Measurements from ENCODE around the gene TSC22D4. TPM values are rescaled to one million over a fixed set of nuclear protein-coding genes. Genes with fewer than 3 reads are reported as not detected.

The TSC22D4 gene
- total and polyA plus RNA-seq, 2 experiments from 2014 or later: 14.6 to 24.9 TPM

GRCh38 chr7:100446040-100446439 lies 33.0 kb downstream of the TSC22D4 start:
- no peak for DNase-seq (ENCODE audit: low spot score)
- no peaks in the 10 kb centered on the region for H3K36me3 ChIP-seq (ENCODE audit: insufficient read depth)
- no peak overlapping the region for H3K4me3 ChIP-seq
- Mint-ChIP-seq H3K9me3 (no peaks in the 10 kb centered on the region), H3K4me3 (no peak overlapping the region), H3K4me1 (peaks cover 12% of the 10 kb centered on the region), H3K36me3 (ENCODE audit: low read depth) (no peaks in the 10 kb centered on the region), H3K27me3 (ENCODE audit: insufficient read depth, low read depth, poor library complexity) (peaks cover 21% of the 10 kb centered on the region), H3K27ac (peak overlapping the region; percentile 31; the same call in 1 of the 2 replicates)
- H2AFZ ChIP-seq: no peak overlapping the region
- H3K4me1 ChIP-seq (ENCODE audit: insufficient read depth): no peaks in the 10 kb centered on the region; the same call in 1 of the 2 replicates
- no peak overlapping the region for H3K27ac ChIP-seq (ENCODE audit: low read depth)
- no peaks in the 10 kb centered on the region for H3K9me2 ChIP-seq (ENCODE audit: insufficient read depth)
- no peak overlapping the region for H3K4me2 ChIP-seq
- H4K20me1 ChIP-seq (replicated peaks; ENCODE audit: insufficient read depth): no peaks in the 10 kb centered on the region
- no peak for ATAC-seq
- no peak for TF ChIP-seq ZNF114 (CRISPR knock-in tag; IDR thresholded peaks at IDR 0.05)
- no peak for TF ChIP-seq ETS1 (IDR thresholded peaks at IDR 0.05)
- no peak for TF ChIP-seq EZH2 (IDR thresholded peaks at IDR 0.05; ENCODE audit: low read depth, unreplicated experiment)
- no peak for TF ChIP-seq REST (IDR thresholded peaks at IDR 0.05; ENCODE audit: unreplicated experiment)
- no peak for TF ChIP-seq CTCF (conservative IDR thresholded peaks at IDR 0.05; ENCODE audit: low read depth in 2 of 2)
- no peak for TF ChIP-seq ZNF462 (CRISPR knock-in tag; IDR thresholded peaks at IDR 0.05)
- TF ChIP-seq STAT1 (IDR thresholded peaks at IDR 0.05; ENCODE audit: unreplicated experiment): no peak
- no peak for TF ChIP-seq JUNB (IDR thresholded peaks at IDR 0.05; ENCODE audit: unreplicated experiment)
- no peak for TF ChIP-seq POLR2AphosphoS5 (IDR thresholded peaks at IDR 0.05; ENCODE audit: low read depth)
- no peak for TF ChIP-seq ZNF331 (CRISPR knock-in tag; IDR thresholded peaks at IDR 0.05; ENCODE audit: low read depth)
- H3K79me2 ChIP-seq (replicated peaks; ENCODE audit: insufficient read depth): no peaks in the 10 kb centered on the region
- no peaks in the 10 kb centered on the region for H3K27me3 ChIP-seq (ENCODE audit: insufficient read depth)
- H3F3A ChIP-seq (replicated peaks; ENCODE audit: low read depth): no peaks in the 10 kb centered on the region
